Adipose tissue (tissue), 3 donors: ENCODE results near the gene CAMP. TPM values are rescaled to one million over a fixed set of nuclear protein-coding genes. Genes with fewer than 3 reads are reported as not detected.

Experiments
- polyA plus RNA-seq, 3 donors: library from polyadenylated mRNA; stranded (reverse); fragments of 200-250 nt; gene quantifications; one replicate each; pipeline ENCODE4 v1.2.3, GENCODE V29; 2013
- donor health status: healthy with polysubstance abuse.
- donor health status: Bipolar disorder and iron deficiency.
- donor health status: healthy.

The CAMP gene
- polyA plus RNA-seq, 3 donors: 0.88 to 2.5 TPM; not detected in 1

Other genes starting within 250 kb of the CAMP start
- gene MAP4, start 207.1 kb upstream of the CAMP start, polyA plus RNA-seq: 100 to 1,000 TPM in 2 of 3 donors, 10 to 100 TPM in 1; 46.3 to 186 (median 107) TPM
- under 1 TPM; 0.17 to 0.79 (median 0.19) TPM for gene CDC25A, start 35.1 kb upstream of the CAMP start, polyA plus RNA-seq
- gene ZNF589, start 17.6 kb downstream of the CAMP start, polyA plus RNA-seq: 1 to 10 TPM; 2.6 to 7.2 (median 4.3) TPM
- 10 to 100 TPM; 12.1 to 18.2 (median 15.1) TPM for gene NME6, start 77.9 kb downstream of the CAMP start, polyA plus RNA-seq
- gene SPINK8, start 110.2 kb downstream of the CAMP start, polyA plus RNA-seq: not detected
- gene FBXW12, start 148.7 kb downstream of the CAMP start, polyA plus RNA-seq: 1 to 10 TPM in 1 of 3 donors, not detected in 2; 1.5 TPM
- gene PLXNB1, start 206.6 kb downstream of the CAMP start, polyA plus RNA-seq: 10 to 100 TPM; 31.2 to 51.0 (median 35.4) TPM
- gene CCDC51, start 216.6 kb downstream of the CAMP start, polyA plus RNA-seq: 10 to 100 TPM in 2 of 3 donors, 1 to 10 TPM in 1; 5.5 to 14.1 (median 11.6) TPM
- 100 to 1,000 TPM; 180 to 622 (median 308) TPM for gene TMA7, start 216.8 kb downstream of the CAMP start, polyA plus RNA-seq
- gene ATRIP, start 223.2 kb downstream of the CAMP start, polyA plus RNA-seq: 1 to 10 TPM; 3.4 to 4.0 (median 3.9) TPM